Mesothelial cell of epicardium (in vitro differentiated cells): ENCODE results near the gene C5orf63. TPM values are rescaled to one million over a fixed set of nuclear protein-coding genes. Genes with fewer than 3 reads are reported as not detected.

Experiments
- DNase-seq, 2 experiments: peaks; one replicate each; pipeline ENCODE4 v3.0.0; 2021; ENCODE audit warnings: low spot score in 2 of 2; ENCODE audit not compliant: unreplicated experiment in 2 of 2
- H3K27ac Mint-ChIP-seq: 2 replicates; pipeline ENCODE4 v1.8.0; 2021; ENCODE audit warnings: mixed read lengths
- H3K27me3 Mint-ChIP-seq: 2 replicates; pipeline ENCODE4 v1.8.0; 2021; ENCODE audit warnings: low read depth, mixed read lengths
- H3K36me3 Mint-ChIP-seq: 2 replicates; pipeline ENCODE4 v1.8.0; 2021; ENCODE audit warnings: mixed read lengths
- H3K4me1 Mint-ChIP-seq: 2 replicates; pipeline ENCODE4 v1.8.0; 2021; ENCODE audit warnings: mixed read lengths
- H3K4me3 Mint-ChIP-seq: 2 replicates; pipeline ENCODE4 v1.8.0; 2021; ENCODE audit warnings: mild to moderate bottlenecking, moderate library complexity, mixed read lengths
- H3K9me3 Mint-ChIP-seq: 2 replicates; pipeline ENCODE4 v1.8.0; 2021; ENCODE audit warnings: mixed read lengths
- CTCF ChIP-seq: fragments of 200-600 bp; sonication (generic); IDR thresholded peaks from one replicate; pipeline ENCODE4 v1.5.0; 2021; ENCODE audit warnings: antibody characterized with exemption; ENCODE audit not compliant: unreplicated experiment
- total RNA-seq: library from RNA; stranded (reverse); gene quantifications from 3 replicates; pipeline ENCODE4 v1.2.1, GENCODE V29; 2021

C5orf63 gene
- total RNA-seq, 1 donor from 2014 or later = 2.3 TPM

- H3K27me3 Mint-ChIP-seq = no peaks in the 10 kb centered on the region
- no peak overlapping the region for H3K4me3 Mint-ChIP-seq
- peaks cover 18% of the 10 kb centered on the region for H3K4me1 Mint-ChIP-seq
- H3K9me3 Mint-ChIP-seq = no peaks in the 10 kb centered on the region
- DNase-seq = no peak
- H3K36me3 Mint-ChIP-seq = no peaks in the 10 kb centered on the region
- no peak overlapping the region for H3K27ac Mint-ChIP-seq
- TF ChIP-seq CTCF = no peak
Observed at GRCh38 chr5:127003798-127004495, 69.4 kb downstream of the C5orf63 start.

GRCh38 chr5:127002390-127002789 lies 70.9 kb downstream of the C5orf63 start:
- Mint-ChIP-seq H3K4me3 (no peak overlapping the region), H3K4me1 (peaks cover 18% of the 10 kb centered on the region), H3K27me3 (no peaks in the 10 kb centered on the region), H3K36me3 (no peaks in the 10 kb centered on the region), H3K9me3 (no peaks in the 10 kb centered on the region), H3K27ac (peak overlapping the region; percentile 18)
- DNase-seq = no peak
- TF ChIP-seq CTCF = no peak

GRCh38 chr5:127001621-127002296 lies 71.5 kb downstream of the C5orf63 start:
- no peak for DNase-seq
- no peak for TF ChIP-seq CTCF
- Mint-ChIP-seq H3K36me3 (no peaks in the 10 kb centered on the region), H3K4me1 (peaks cover 16% of the 10 kb centered on the region), H3K27me3 (no peaks in the 10 kb centered on the region), H3K27ac (peak overlapping the region; percentile 13), H3K9me3 (no peaks in the 10 kb centered on the region), H3K4me3 (no peak overlapping the region)

Other genes with a start within 250 kb of the C5orf63 start
- 8.0 to 9.4 TPM (median 8.5 TPM) in 3 replicates for gene MARCHF3, start 42.9 kb downstream of the C5orf63 start, total RNA-seq
- 2.8 to 4.1 TPM (median 3.0 TPM) in 3 replicates for gene MEGF10, start 217.3 kb upstream of the C5orf63 start, total RNA-seq